Endothelial cell of umbilical vein (primary cell): Measurements from ENCODE around the gene SNX5. TPM values are rescaled to one million over a fixed set of nuclear protein-coding genes. Genes with fewer than 3 reads are reported as not detected.

Source experiments
- BruUV-seq: library from RNA; stranded (reverse); fragments of 400-500 nt; replicated peaks from 2 replicates; lab custom pipeline; 2021; lab: Mats Ljungman, UMichigan
- CTCF ChIA-PET: fragments of 300-600, 350-600 bp; sonication (Branson Sonifier 250); formaldehyde crosslinking; loops from one replicate; lab custom pipeline; 2021; ENCODE audit warnings: antibody characterized with exemption, inconsistent platforms; lab: Charles Lee
- POLR2A ChIA-PET: fragments of 300-600, 350-600 bp; sonication (Branson Sonifier 250); formaldehyde crosslinking; loops from one replicate; lab custom pipeline; 2021; ENCODE audit warnings: antibody characterized with exemption, inconsistent platforms; lab: Charles Lee
- DNase-seq: peaks from one replicate; pipeline ENCODE4 v3.0.0-alpha.2; 2011; ENCODE audit warnings: low read depth, low spot score
- FAIRE-seq: peaks from 2 replicates; lab custom pipeline; 2011; peaks lifted over from hg19 to GRCh38; lab: Jason Lieb, UNC
- H2AFZ ChIP-seq: 2 replicates; pipeline ENCODE4 v1.6.0; 2012; ENCODE audit warnings: low read depth, low read length, control low read depth, inconsistent platforms
- H3K27ac ChIP-seq: 2 replicates; pipeline ENCODE4 v1.5.1; 2011; ENCODE audit warnings: low read depth, mild to moderate bottlenecking, control low read depth, low read length, moderate library complexity; ENCODE audit not compliant: insufficient read depth
- H3K27me3 ChIP-seq, 2 experiments: 2 replicates each; pipeline versions ENCODE4 v1.6.0 to v1.6.1; 2011; ENCODE audit warnings: low read length in 2 of 2, mixed read lengths in 1 of 2; ENCODE audit not compliant: control insufficient read depth in 2 of 2, insufficient read depth in 2 of 2
- H3K36me3 ChIP-seq, 2 experiments: 2 replicates in 1 of 2; 3 replicates in 1 of 2; pipeline ENCODE4 v1.5.1; 2011; ENCODE audit warnings: low read length in 2 of 2, mild to moderate bottlenecking in 1 of 2, moderate library complexity in 1 of 2; ENCODE audit not compliant: control insufficient read depth in 2 of 2, insufficient read depth in 2 of 2; ENCODE audit errors: extremely low read depth in 1 of 2
- H3K4me1 ChIP-seq: 3 replicates; pipeline ENCODE4 v1.5.1; 2011; ENCODE audit warnings: mild to moderate bottlenecking, low read length; ENCODE audit not compliant: control insufficient read depth, insufficient read depth; ENCODE audit errors: extremely low read depth
- H3K4me2 ChIP-seq: 2 replicates; pipeline ENCODE4 v1.6.1; 2011; ENCODE audit warnings: low read length, control low read depth, mixed read lengths; ENCODE audit not compliant: insufficient read depth
- H3K4me3 ChIP-seq, 3 experiments: fragments of 200-600 bp in 1 of 3; sonication (generic), shearing (Covaris generic) in 1 of 3; replicated peaks in 1 of 3; 2 replicates each; pipeline ENCODE4 v1.5.1; 2011 to 2016; ENCODE audit warnings: control low read depth in 3 of 3, low read length in 3 of 3, mild to moderate bottlenecking in 2 of 3, inconsistent platforms in 1 of 3, low read depth in 1 of 3, moderate library complexity in 1 of 3; ENCODE audit not compliant: insufficient read depth in 1 of 3
- H3K79me2 ChIP-seq: 2 replicates; pipeline ENCODE4 v1.6.0; 2012; ENCODE audit warnings: low read length, inconsistent platforms; ENCODE audit not compliant: control insufficient read depth, insufficient read depth
- H3K9ac ChIP-seq: replicated peaks from 2 replicates; pipeline ENCODE3; 2011; ENCODE audit warnings: low read length, control low read depth; ENCODE audit not compliant: insufficient read depth; ENCODE audit errors: extremely low read depth
- H3K9me1 ChIP-seq: replicated peaks from 3 replicates; pipeline ENCODE4 v1.6.0; 2011; ENCODE audit warnings: mild to moderate bottlenecking, low read length; ENCODE audit not compliant: control insufficient read depth, insufficient read depth; ENCODE audit errors: extremely low read depth
- H3K9me3 ChIP-seq: replicated peaks from 2 replicates; pipeline ENCODE4 v1.5.1; 2012; ENCODE audit warnings: low read length, inconsistent platforms; ENCODE audit not compliant: control insufficient read depth, insufficient read depth
- H4K20me1 ChIP-seq: replicated peaks from 2 replicates; pipeline ENCODE3; 2011; ENCODE audit warnings: mild to moderate bottlenecking, low read length; ENCODE audit not compliant: control insufficient read depth, insufficient read depth; ENCODE audit errors: extremely low read depth
- CTCF ChIP-seq, 2 donors: IDR thresholded peaks; 1 replicate in 1 of 2; 2 replicates in 1 of 2; pipeline ENCODE4 v1.5.1; 2011; ENCODE audit warnings: low read length in 2 of 2, mild to moderate bottlenecking in 2 of 2, moderate library complexity in 2 of 2, control low read depth in 1 of 2, inconsistent platforms in 1 of 2, low read depth in 1 of 2; ENCODE audit not compliant: insufficient read depth in 1 of 2; ENCODE audit errors: extremely low read depth in 1 of 2
- EZH2 ChIP-seq: IDR thresholded peaks from 2 replicates; pipeline ENCODE4 v1.6.1; 2012; ENCODE audit warnings: borderline replicate concordance, low read depth, mild to moderate bottlenecking, moderate library complexity, low read length, inconsistent platforms; ENCODE audit not compliant: severe bottlenecking
- FOS ChIP-seq: IDR thresholded peaks from 2 replicates; pipeline ENCODE4 v1.6.1; 2011; ENCODE audit warnings: mild to moderate bottlenecking, low read length, moderate library complexity, borderline replicate concordance; ENCODE audit not compliant: insufficient read depth
- MAX ChIP-seq: IDR thresholded peaks from 2 replicates; pipeline ENCODE4 v1.6.1; 2011; ENCODE audit not compliant: insufficient read depth, insufficient read length
- MYC ChIP-seq: IDR thresholded peaks from one replicate; pipeline ENCODE4 v1.6.1; 2011; ENCODE audit warnings: mild to moderate bottlenecking, low read depth, low read length
- dilution Hi-C: fragments of 300-500 bp; cut with MboI; formaldehyde crosslinking; loops from one replicate; pipeline ENCODE4 v1.15.0; 2019; ENCODE audit warnings: low sequenced_read_pairs; ENCODE audit not compliant: extremely low pct_ligation_motif_present
- intact Hi-C: fragments of 100-400 bp; cut with micrococcal nuclease; formaldehyde crosslinking; loops from one replicate; pipeline ENCODE4 v1.10.0; 2022
- polyA plus RNA-seq, 4 experiments: library from polyadenylated mRNA; depleted of rRNA in 3 of 4; stranded (reverse) in 3 of 4; unstranded in 1 of 4; fragments of >200 nt; gene quantifications; 2 replicates each; pipeline versions ENCODE4 v1.2.1 to v1.2.3, GENCODE V29; 2011 to 2012; ENCODE audit warnings: missing spikeins in 1 of 4
- total RNA-seq: library from RNA; stranded (reverse); gene quantifications from 2 replicates; pipeline ENCODE4 v1.2.3, GENCODE V29; 2021

SNX5 gene
- total and polyA plus RNA-seq, 2 donors (not counting 3 experiments of a cell fraction or from before 2014, with no cell fraction given), result 76.2 to 121 TPM

- FAIRE-seq, result no peak
- Histone ChIP-seq H3K27ac (no peak overlapping the region), H3K27me3 (peaks cover 5 to 6% of the 10 kb centered on the region in 2 experiments), H3K4me1 (peaks cover 3% of the 10 kb centered on the region), H3K9ac (no peak overlapping the region), H3K36me3 (no peaks in the 10 kb centered on the region), H3K9me1 (no peaks in the 10 kb centered on the region), H4K20me1 (no peaks in the 10 kb centered on the region), H2AFZ (no peak overlapping the region), H3K9me3 (no peaks in the 10 kb centered on the region), H3K79me2 (no peaks in the 10 kb centered on the region), H3K4me3 (no peak overlapping the region), H3K4me2 (no peak overlapping the region)
- intact Hi-C loops (no loop called here), dilution Hi-C loops (no loop called here)
- BruUV-seq, result no TSS peak
- DNase-seq, result no peak
- POLR2A ChIA-PET, result no interaction called here
- CTCF ChIA-PET, result interaction anchor here (1.1 to 2.4 kb wide), 3 partner anchors 37 to 220 kb away, joined by 3 to 12 read pairs (median 5); partner anchors contain the start of gene RRBP1
- TF ChIP-seq MAX (no peak), EZH2 (no peak), MYC (no peak)
Observed at GRCh38 chr20:17901971-17902370, 66.6 kb downstream of the SNX5 start.

DNA sequence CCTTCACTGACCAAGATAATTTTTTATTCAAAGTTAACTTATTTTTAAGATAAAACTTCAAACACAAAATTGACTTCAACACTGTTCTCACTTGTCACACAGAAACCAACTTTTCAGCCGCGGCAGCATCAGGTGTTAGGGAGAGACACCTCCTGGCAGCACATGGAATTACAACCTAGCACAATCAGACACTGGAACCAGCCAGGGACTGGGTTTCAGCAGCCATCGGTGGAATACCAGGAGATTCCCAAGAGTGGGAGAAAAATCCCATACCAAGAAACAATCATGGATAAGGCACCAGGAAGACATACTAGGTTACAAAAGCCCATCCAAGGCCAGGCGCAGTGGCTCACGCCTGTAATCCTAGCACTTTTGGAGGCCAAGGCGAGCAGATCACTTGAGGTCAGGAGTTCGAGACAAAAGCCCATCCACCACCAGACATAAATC is 70.0 kb downstream of the SNX5 start:
- FAIRE-seq (peak; percentile 95), DNase-seq (peak; percentile 70)
- dilution Hi-C loops (no loop called here), intact Hi-C loops (loop anchor here (1.0 to 2.0 kb wide), 6 partner anchors 38 to 393 kb away; no protein-coding TSS in a partner anchor)
- no peak overlapping the region for H3K9ac ChIP-seq
- no peaks in the 10 kb centered on the region for H3K9me1 ChIP-seq
- H3K27ac ChIP-seq, result no peak overlapping the region
- no peaks in the 10 kb centered on the region for H3K9me3 ChIP-seq
- peaks cover 25% of the 10 kb centered on the region for H3K4me1 ChIP-seq
- H3K36me3 ChIP-seq, result no peaks in the 10 kb centered on the region
- ChIA-PET POLR2A (interaction anchor here (1.4 kb wide), 1 partner anchor 216 kb away, joined by 6 read pairs; the partner anchor contains the start of gene RRBP1), CTCF (interaction anchor here (0.9 to 8.0 kb wide), 16 partner anchors 25 to 397 kb away, joined by 3 to 110 read pairs (median 5); partner anchors contain the start of gene RRBP1)
- TF ChIP-seq FOS (no peak), CTCF (IDR thresholded peaks at IDR 0.05; ENCODE audit: extremely low read depth in 1 of 2, insufficient read depth in 1 of 2, low read depth in 1 of 2, low read length in 2 of 2) (peak; percentile 81 to 86)
- no peaks in the 10 kb centered on the region for H4K20me1 ChIP-seq
- H3K4me2 ChIP-seq, result no peak overlapping the region
- H3K4me3 ChIP-seq, result no peak overlapping the region
- no TSS peak for BruUV-seq
- no peak overlapping the region for H2AFZ ChIP-seq
- no peaks in the 10 kb centered on the region for H3K79me2 ChIP-seq
- H3K27me3 ChIP-seq, result peaks cover 4 to 5% of the 10 kb centered on the region in 2 experiments
